GM06990 (cell line): Measurements from ENCODE around the gene RAPGEF4.

Experiments
- DNase-seq: peaks from one replicate; pipeline ENCODE4 v3.0.0-alpha.2; 2011; ENCODE audit not compliant: insufficient read length; ENCODE audit errors: extremely low read depth
- H3K27me3 ChIP-seq: replicated peaks from 2 replicates; pipeline ENCODE4 v1.6.0; 2011; ENCODE audit warnings: low read length; ENCODE audit not compliant: control insufficient read depth, insufficient read depth
- H3K36me3 ChIP-seq: 2 replicates; pipeline ENCODE4 v1.5.1; 2011; ENCODE audit warnings: low read length; ENCODE audit not compliant: control insufficient read depth, insufficient read depth
- H3K4me3 ChIP-seq: replicated peaks from 2 replicates; pipeline ENCODE4 v1.5.1; 2011; ENCODE audit warnings: low read depth, mild to moderate bottlenecking, control low read depth, low read length
- TF ChIP-seq, protein P1 (sequence below): IDR thresholded peaks from 2 replicates; pipeline ENCODE4 v1.5.1; 2011; ENCODE audit warnings: low read length, control low read depth, mild to moderate bottlenecking, inconsistent platforms; ENCODE audit not compliant: insufficient read depth, poor library complexity, severe bottlenecking

Gene RAPGEF4

DNA sequence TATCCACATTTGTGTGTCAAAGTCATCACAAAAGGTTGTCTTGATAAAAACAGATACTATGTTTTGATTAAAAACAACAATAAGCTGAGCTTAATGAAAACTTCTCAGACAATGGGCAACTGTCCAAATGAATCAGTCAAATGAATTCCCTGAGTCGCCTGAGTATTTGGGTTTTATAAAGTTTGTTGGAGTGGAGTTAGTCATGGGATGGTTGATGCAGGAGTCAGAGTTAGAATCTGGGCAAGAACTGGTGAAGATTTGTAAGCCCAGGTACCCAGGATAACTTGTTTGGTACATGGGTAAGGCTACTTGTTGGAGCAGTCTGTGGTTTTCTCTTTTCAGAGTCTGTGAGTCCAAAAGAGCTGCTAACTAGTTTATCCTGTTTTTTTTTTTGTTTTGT, 34.4 kb upstream of the RAPGEF4 start:
- DNase-seq: no peak
- TF ChIP-seq, protein P1, sequence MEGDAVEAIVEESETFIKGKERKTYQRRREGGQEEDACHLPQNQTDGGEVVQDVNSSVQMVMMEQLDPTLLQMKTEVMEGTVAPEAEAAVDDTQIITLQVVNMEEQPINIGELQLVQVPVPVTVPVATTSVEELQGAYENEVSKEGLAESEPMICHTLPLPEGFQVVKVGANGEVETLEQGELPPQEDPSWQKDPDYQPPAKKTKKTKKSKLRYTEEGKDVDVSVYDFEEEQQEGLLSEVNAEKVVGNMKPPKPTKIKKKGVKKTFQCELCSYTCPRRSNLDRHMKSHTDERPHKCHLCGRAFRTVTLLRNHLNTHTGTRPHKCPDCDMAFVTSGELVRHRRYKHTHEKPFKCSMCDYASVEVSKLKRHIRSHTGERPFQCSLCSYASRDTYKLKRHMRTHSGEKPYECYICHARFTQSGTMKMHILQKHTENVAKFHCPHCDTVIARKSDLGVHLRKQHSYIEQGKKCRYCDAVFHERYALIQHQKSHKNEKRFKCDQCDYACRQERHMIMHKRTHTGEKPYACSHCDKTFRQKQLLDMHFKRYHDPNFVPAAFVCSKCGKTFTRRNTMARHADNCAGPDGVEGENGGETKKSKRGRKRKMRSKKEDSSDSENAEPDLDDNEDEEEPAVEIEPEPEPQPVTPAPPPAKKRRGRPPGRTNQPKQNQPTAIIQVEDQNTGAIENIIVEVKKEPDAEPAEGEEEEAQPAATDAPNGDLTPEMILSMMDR: no peak
- H3K36me3 ChIP-seq: no peaks in the 10 kb centered on the region
- no peaks in the 10 kb centered on the region for H3K27me3 ChIP-seq
- H3K4me3 ChIP-seq: no peak overlapping the region

DNA sequence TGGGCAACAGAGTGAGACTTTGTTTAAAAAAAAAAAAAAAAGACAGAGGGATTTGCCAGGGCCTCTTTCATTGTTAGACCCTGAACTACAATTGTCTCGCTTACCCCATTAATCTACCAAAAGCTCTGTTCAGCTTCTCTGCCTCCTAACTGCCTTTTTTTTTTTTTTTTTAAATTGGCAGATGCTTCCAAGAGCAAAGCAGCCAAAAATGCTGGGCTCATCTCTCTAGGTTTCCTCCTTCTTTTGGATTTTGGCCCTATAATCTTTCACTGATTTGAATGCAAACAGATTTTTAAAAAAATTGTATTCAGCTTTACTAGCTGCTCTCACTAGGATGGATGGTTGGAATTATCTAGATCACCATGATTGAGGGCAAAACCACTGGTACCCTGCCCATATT, 33.2 kb upstream of the RAPGEF4 start:
- no peaks in the 10 kb centered on the region for H3K36me3 ChIP-seq
- TF ChIP-seq, protein P1: no peak
- H3K27me3 ChIP-seq: peaks cover 4% of the 10 kb centered on the region; the same call in 1 of the 2 replicates
- no peak overlapping the region for H3K4me3 ChIP-seq
- DNase-seq: no peak

DNA sequence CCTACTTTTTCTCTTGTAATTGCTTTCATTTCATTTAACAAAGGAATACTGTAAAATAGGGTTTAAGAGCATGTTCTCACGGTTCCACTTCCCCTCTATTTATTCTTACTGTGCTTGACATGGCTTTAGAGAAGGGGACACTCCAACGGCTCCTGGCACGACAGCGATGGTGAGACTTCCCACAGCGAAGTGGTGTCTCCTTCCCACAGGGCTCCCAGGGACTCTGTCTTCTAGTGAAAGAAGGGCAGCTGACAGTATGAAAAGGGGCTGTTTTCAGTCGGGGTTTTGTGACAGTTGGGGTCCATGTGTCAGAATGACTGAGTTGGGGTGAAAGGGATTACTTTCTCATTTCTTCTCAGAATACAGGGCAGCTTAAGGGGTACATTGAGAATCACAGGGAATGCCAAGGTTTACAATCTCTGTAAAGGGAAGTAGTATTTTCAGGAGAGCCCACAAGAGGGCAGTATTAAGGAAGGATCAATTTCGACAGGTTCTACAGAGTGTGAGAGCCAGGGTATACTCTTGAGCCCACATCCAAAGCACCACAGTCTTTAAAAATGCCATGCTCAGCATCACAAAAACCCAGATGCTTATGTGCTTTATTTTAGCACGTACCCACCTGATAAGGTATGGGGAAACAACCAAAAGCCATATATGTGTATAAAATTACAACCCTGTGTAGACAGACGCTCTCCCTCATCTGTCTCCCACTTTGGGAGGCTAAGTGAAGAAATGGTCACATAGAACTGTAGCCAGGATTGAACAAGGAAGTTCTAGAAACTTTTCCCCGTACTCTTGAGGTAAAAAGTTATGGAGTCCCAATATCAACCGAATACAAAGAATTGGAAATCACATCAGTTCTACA, 31.3 kb upstream of the RAPGEF4 start:
- DNase-seq: no peak
- Histone ChIP-seq H3K36me3 (no peaks in the 10 kb centered on the region), H3K4me3 (no peak overlapping the region), H3K27me3 (peaks cover 4% of the 10 kb centered on the region; the same call in 1 of the 2 replicates)
- TF ChIP-seq, protein P1: peak; percentile 47

DNA sequence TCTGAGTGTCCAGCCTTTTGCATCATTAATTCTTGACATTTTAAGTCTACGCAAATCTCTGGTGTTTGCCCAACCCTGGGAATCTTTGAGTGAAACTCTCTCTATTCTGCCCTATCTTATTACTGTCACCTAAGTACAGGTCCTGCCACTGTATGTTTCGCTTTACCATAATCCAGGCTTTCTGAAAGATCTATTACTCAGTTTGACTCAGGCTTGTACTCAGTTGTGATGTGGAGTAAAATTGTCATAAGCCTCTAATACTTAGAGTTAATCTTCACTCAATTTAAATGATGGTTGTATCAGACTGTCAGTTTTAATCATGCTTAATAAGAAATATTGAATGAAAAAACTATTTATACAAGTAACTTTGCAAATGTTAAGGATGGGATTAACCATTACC, 30.3 kb upstream of the RAPGEF4 start:
- no peak overlapping the region for H3K4me3 ChIP-seq
- TF ChIP-seq, protein P1: no peak
- peaks cover 4% of the 10 kb centered on the region; the same call in 1 of the 2 replicates for H3K27me3 ChIP-seq
- no peaks in the 10 kb centered on the region for H3K36me3 ChIP-seq
- DNase-seq: no peak

DNA sequence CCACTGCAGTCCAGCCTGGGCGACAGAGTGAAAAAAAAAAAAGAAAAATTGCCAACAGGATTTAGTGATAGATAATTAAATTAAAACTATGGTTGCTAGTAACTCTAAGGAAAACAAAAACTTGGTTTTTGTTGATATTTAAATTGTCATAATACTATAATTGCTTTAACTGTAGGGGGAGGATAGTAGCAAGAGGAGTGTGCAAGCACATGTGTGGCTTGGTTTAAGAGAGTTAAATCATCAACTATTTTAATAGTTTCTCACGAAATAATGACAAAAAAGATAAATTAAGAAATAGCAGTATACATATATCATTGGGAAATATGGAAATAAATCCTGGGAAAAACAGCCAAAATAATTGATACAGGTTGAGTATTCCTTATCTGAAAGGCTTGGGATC, 27.4 kb upstream of the RAPGEF4 start:
- TF ChIP-seq, protein P1: no peak
- no peak for DNase-seq
- Histone ChIP-seq H3K27me3 (peaks cover 4% of the 10 kb centered on the region; the same call in 1 of the 2 replicates), H3K4me3 (no peak overlapping the region), H3K36me3 (no peaks in the 10 kb centered on the region)
